Kidney epithelial cell (primary cell): ENCODE data around the gene SLCO3A1. TPM values are rescaled to one million over a fixed set of nuclear protein-coding genes. Genes with fewer than 3 reads are reported as not detected.

Experiments used
- DNase-seq: peaks from one replicate; pipeline ENCODE4 v3.0.0-alpha.2; 2010; ENCODE audit warnings: low read depth
- H3K27me3 ChIP-seq: 2 replicates; pipeline ENCODE4 v1.6.0; 2011; ENCODE audit warnings: low read length; ENCODE audit not compliant: control insufficient read depth, insufficient read depth
- H3K36me3 ChIP-seq: 2 replicates; pipeline ENCODE4 v1.5.1; 2011; ENCODE audit warnings: low read length; ENCODE audit not compliant: control insufficient read depth, insufficient read depth
- H3K4me3 ChIP-seq: 2 replicates; pipeline ENCODE4 v1.5.1; 2011; ENCODE audit warnings: low read depth, mild to moderate bottlenecking, control low read depth, low read length
- CTCF ChIP-seq: IDR thresholded peaks from 2 replicates; pipeline ENCODE4 v1.5.1; 2011; ENCODE audit warnings: mild to moderate bottlenecking, moderate library complexity, low read length, control low read depth, inconsistent platforms; ENCODE audit not compliant: insufficient read depth, poor library complexity, severe bottlenecking
- total RNA-seq: library from RNA; depleted of rRNA; stranded (reverse); fragments of >200 nt; gene quantifications from 2 replicates; pipeline ENCODE4 v1.2.3, GENCODE V29; 2015

Gene SLCO3A1
- total RNA-seq, 1 donor from 2014 or later, result 3.1 TPM

GRCh38 chr15:91845720-91846119 lies 7.8 kb upstream of the SLCO3A1 start:
- Histone ChIP-seq H3K4me3 (no peak overlapping the region), H3K27me3 (no peaks in the 10 kb centered on the region), H3K36me3 (no peaks in the 10 kb centered on the region)
- DNase-seq, result no peak
- TF ChIP-seq CTCF, result no peak

GRCh38 chr15:91849180-91849579 lies 4.3 kb upstream of the SLCO3A1 start:
- H3K36me3 ChIP-seq, result no peaks in the 10 kb centered on the region
- DNase-seq, result no peak
- no peak overlapping the region for H3K4me3 ChIP-seq
- H3K27me3 ChIP-seq, result no peaks in the 10 kb centered on the region
- TF ChIP-seq CTCF, result no peak

GRCh38 chr15:91849749-91850161 lies 3.8 kb upstream of the SLCO3A1 start:
- Histone ChIP-seq H3K36me3 (no peaks in the 10 kb centered on the region), H3K4me3 (no peak overlapping the region), H3K27me3 (no peaks in the 10 kb centered on the region)
- peak; percentile 69 for TF ChIP-seq CTCF
- no peak for DNase-seq

- peak; percentile 68 for TF ChIP-seq CTCF
- H3K27me3 ChIP-seq, result no peaks in the 10 kb centered on the region
- H3K36me3 ChIP-seq, result no peaks in the 10 kb centered on the region
- DNase-seq, result no peak
- peak overlapping the region; percentile 45 for H3K4me3 ChIP-seq
Measured at GRCh38 chr15:91852741-91853510, 582 bp upstream of the SLCO3A1 start.

GRCh38 chr15:91853948-91854638 lies 585 bp downstream of the SLCO3A1 start:
- Histone ChIP-seq H3K27me3 (no peaks in the 10 kb centered on the region), H3K36me3 (no peaks in the 10 kb centered on the region), H3K4me3 (peak overlapping the region; percentile 45)
- DNase-seq, result no peak
- no peak for TF ChIP-seq CTCF

GRCh38 chr15:91854639-91854990 lies 1.1 kb downstream of the SLCO3A1 start:
- TF ChIP-seq CTCF, result no peak
- Histone ChIP-seq H3K27me3 (no peaks in the 10 kb centered on the region), H3K4me3 (peak overlapping the region; percentile 45), H3K36me3 (no peaks in the 10 kb centered on the region)
- no peak for DNase-seq
